Kidney (tissue), 14 donors: ENCODE results near the gene SLC9C1. TPM values are rescaled to one million over a fixed set of nuclear protein-coding genes. Genes with fewer than 3 reads are reported as not detected.

Experiments used
- DNase-seq, 5 donors: peaks; one replicate each; pipeline ENCODE4 v3.0.0-alpha.2; 2013 to 2020
- FAIRE-seq: peaks from 2 replicates; lab custom pipeline; 2012; peaks lifted over from hg19 to GRCh38; lab: Jason Lieb, UNC
- H3K27ac ChIP-seq, 2 donors: one replicate each; pipeline ENCODE4 v1.7.0; 2013; ENCODE audit warnings: low read depth in 2 of 2, low read length in 2 of 2, inconsistent platforms in 1 of 2
- H3K27me3 ChIP-seq: one replicate; pipeline ENCODE4 v1.7.1; 2013; ENCODE audit warnings: low read length, inconsistent platforms; ENCODE audit not compliant: control insufficient read depth, insufficient read depth
- H3K36me3 ChIP-seq, 3 donors: one replicate each; pipeline versions ENCODE4 v1.7.0 to v1.7.1; 2013; ENCODE audit warnings: low read length in 3 of 3, control low read depth in 1 of 3, inconsistent platforms in 1 of 3; ENCODE audit not compliant: insufficient read depth in 3 of 3, control insufficient read depth in 2 of 3
- H3K4me1 ChIP-seq, 3 donors: one replicate each; pipeline versions ENCODE4 v1.7.0 to v1.7.1; 2013; ENCODE audit warnings: low read length in 3 of 3, inconsistent platforms in 1 of 3, low read depth in 1 of 3; ENCODE audit not compliant: control insufficient read depth in 2 of 3, insufficient read depth in 2 of 3
- H3K4me3 ChIP-seq, 3 donors: one replicate each; pipeline versions ENCODE4 v1.7.0 to v1.8.1; 2013; ENCODE audit warnings: low read length in 3 of 3, control low read depth in 1 of 3, inconsistent platforms in 1 of 3
- H3K9ac ChIP-seq, 3 donors: one replicate each; pipeline versions ENCODE4 v1.7.0 to v1.7.1; 2013; ENCODE audit warnings: low read length in 3 of 3, control low read depth in 1 of 3, inconsistent platforms in 1 of 3
- H3K9me3 ChIP-seq, 3 donors: one replicate each; pipeline versions ENCODE4 v1.7.0 to v1.7.1; 2013; ENCODE audit warnings: low read length in 3 of 3, control low read depth in 1 of 3, inconsistent platforms in 1 of 3; ENCODE audit not compliant: control insufficient read depth in 2 of 3, insufficient read depth in 1 of 3
- intact Hi-C: fragments of 100-400 bp; cut with DNase I; formaldehyde crosslinking; loops from one replicate; pipeline ENCODE4 v1.11.1; 2022
- polyA plus RNA-seq: library from polyadenylated mRNA; stranded (reverse); fragments of 350-450 nt; fragmentation: Illumina TruSeq; extraction: RNeasy Lipid Tissue Mini Kit (QIAGEN cat#74804); gene quantifications from one replicate; pipeline ENCODE4 v1.2.3, GENCODE V29; 2014; ENCODE audit warnings: low read depth, low replicate concordance; ENCODE audit not compliant: insufficient read depth
- total RNA-seq: library from RNA; stranded (reverse); fragmentation: NEBNext Ultra II Directional; extraction: Animal tissue kit (Norgen Biotek cat#: 25700); gene quantifications from one replicate; pipeline ENCODE4 v1.2.1, GENCODE V29; 2021
- TF ChIP-seq, protein P1 (sequence below): IDR thresholded peaks from 3 replicates; pipeline ENCODE4 v1.5.1; 2012; ENCODE audit warnings: mild to moderate bottlenecking, moderate library complexity, borderline replicate concordance; ENCODE audit not compliant: insufficient read depth; ENCODE audit errors: extremely low read depth
- donor health status: control.
- donor health status: control.
- donor health status: control.
- donor health status: control.
- donor health status: control.
- donor health status: DM: yes; HTN: yes; CAD: no.
- donor health status: Normal renal cell carcinoma (clear cell type).

The SLC9C1 gene
- total and polyA plus RNA-seq, 2 donors from 2014 or later, result 0.09 to 1.2 TPM

DNA sequence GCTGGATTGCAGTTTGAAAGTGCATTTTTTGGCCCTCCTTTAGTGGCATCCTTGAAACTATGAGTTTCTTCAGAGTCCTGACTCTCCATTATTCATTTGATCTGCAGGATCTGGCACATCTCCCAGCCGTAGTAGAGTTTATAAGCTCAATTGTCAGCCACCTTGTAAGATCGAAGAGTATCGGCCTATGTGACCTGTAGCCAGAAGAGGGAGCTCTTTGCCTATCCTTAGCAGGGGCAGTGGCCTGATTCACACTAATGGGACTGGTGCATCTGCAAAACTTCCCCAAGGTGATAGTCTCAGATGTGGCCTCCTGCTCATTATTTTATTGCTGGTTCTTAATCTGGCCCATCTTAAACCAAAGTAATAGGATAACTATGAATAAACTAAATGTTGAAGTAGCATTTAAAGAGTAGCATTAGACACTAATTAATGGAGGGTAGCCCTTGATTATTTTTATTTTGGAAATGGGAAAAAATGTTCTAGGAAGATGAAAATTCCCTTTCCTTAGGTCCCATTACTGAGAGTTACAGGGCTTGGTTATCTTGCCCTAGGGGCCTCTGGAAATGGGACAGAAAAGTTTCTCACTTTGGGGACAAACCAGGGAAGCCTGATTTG lies 182.1 kb downstream of the SLC9C1 start:
- H3K9ac ChIP-seq, result no peak overlapping the region
- DNase-seq (peak in 4 of 5 donors; percentile 50 to 77 (median 66)), FAIRE-seq (no peak)
- H3K27me3 ChIP-seq, result no peaks in the 10 kb centered on the region
- peaks cover 0 to 7% (median 4%) of the 10 kb centered on the region in 3 donors for H3K36me3 ChIP-seq
- no peak overlapping the region for H3K27ac ChIP-seq
- no peaks in the 10 kb centered on the region for H3K9me3 ChIP-seq
- no peaks in the 10 kb centered on the region for H3K4me1 ChIP-seq
- TF ChIP-seq, protein P1, sequence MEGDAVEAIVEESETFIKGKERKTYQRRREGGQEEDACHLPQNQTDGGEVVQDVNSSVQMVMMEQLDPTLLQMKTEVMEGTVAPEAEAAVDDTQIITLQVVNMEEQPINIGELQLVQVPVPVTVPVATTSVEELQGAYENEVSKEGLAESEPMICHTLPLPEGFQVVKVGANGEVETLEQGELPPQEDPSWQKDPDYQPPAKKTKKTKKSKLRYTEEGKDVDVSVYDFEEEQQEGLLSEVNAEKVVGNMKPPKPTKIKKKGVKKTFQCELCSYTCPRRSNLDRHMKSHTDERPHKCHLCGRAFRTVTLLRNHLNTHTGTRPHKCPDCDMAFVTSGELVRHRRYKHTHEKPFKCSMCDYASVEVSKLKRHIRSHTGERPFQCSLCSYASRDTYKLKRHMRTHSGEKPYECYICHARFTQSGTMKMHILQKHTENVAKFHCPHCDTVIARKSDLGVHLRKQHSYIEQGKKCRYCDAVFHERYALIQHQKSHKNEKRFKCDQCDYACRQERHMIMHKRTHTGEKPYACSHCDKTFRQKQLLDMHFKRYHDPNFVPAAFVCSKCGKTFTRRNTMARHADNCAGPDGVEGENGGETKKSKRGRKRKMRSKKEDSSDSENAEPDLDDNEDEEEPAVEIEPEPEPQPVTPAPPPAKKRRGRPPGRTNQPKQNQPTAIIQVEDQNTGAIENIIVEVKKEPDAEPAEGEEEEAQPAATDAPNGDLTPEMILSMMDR, result peak; percentile 68
- intact Hi-C loops, result no loop called here
- no peak overlapping the region for H3K4me3 ChIP-seq

DNA sequence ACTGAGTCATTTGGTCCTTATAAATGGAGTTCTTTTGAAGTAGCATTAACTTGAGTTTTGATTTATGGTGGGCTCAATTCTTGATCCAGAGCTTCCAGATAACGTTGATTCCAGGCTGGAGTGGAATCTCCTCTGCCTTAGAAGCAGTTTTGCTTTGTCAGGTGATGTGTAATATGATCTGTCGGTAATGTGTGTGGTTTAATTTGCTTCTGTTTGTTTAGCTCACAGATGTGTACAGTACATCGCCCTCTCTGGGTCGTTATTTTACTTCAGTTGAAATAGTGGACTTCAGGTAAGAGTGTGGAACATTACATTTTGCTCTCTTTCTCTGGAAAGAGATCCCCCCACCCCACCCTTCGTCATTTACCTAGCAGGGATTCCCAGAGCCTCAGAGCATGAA lies 184.7 kb downstream of the SLC9C1 start:
- no peak overlapping the region for H3K27ac ChIP-seq
- DNase-seq (peak in 3 of 5 donors; percentile 40 to 75 (median 56)), FAIRE-seq (no peak)
- no peak overlapping the region for H3K4me3 ChIP-seq
- H3K4me1 ChIP-seq, result no peaks in the 10 kb centered on the region
- TF ChIP-seq, protein P1, result no peak
- H3K36me3 ChIP-seq, result peaks cover 0 to 9% (median 4%) of the 10 kb centered on the region in 3 donors
- intact Hi-C loops, result no loop called here
- no peaks in the 10 kb centered on the region for H3K9me3 ChIP-seq
- no peaks in the 10 kb centered on the region for H3K27me3 ChIP-seq
- no peak overlapping the region for H3K9ac ChIP-seq

DNA sequence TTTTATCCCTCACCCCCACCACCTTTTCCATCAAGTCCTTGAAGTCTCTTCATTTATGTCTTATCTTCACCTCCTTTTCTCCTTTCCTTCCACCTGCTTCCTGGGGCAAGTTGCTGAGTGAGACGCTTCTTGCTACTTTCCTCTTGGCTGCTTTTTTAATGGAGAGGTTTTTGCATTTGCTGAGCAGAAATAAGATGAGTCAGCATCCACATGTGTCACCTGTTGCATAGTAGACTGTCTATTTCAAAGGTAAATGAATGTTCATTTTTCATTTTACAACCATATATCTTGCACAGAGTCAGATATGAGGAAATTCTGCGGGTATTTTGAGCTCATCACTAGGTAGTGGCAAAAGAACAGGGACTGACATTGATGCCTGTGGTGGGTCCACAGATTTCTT lies 189.2 kb downstream of the SLC9C1 start:
- H3K4me3 ChIP-seq, result no peak overlapping the region
- no peak overlapping the region for H3K27ac ChIP-seq
- DNase-seq (no peak), FAIRE-seq (no peak)
- intact Hi-C loops, result no loop called here
- H3K27me3 ChIP-seq, result no peaks in the 10 kb centered on the region
- no peaks in the 10 kb centered on the region for H3K9me3 ChIP-seq
- peaks cover 0 to 3% (median 0%) of the 10 kb centered on the region in 3 donors for H3K36me3 ChIP-seq
- H3K9ac ChIP-seq, result no peak overlapping the region
- TF ChIP-seq, protein P1, result no peak
- H3K4me1 ChIP-seq, result no peaks in the 10 kb centered on the region

DNA sequence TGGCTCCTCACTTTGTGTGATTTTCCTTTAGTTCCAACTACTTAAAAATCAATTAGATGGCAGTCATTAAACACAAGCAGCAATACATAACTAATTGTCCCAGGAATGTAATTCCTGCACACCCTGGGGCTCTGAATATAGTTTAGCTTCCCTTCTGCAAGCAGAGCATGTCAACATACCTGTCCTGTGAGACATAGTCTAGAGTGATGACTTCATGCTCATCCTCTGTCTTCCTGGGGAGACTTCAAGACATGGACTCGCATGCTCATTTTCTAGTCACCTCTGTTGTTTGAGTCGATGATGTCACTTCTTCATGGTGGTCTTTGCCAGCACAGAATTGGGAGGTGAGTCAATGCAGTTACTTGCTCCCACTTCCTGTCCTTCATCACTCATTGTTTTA lies 192.1 kb downstream of the SLC9C1 start:
- no peaks in the 10 kb centered on the region for H3K9me3 ChIP-seq
- intact Hi-C loops, result no loop called here
- no peaks in the 10 kb centered on the region for H3K4me1 ChIP-seq
- peaks cover 0 to 3% (median 0%) of the 10 kb centered on the region in 3 donors for H3K36me3 ChIP-seq
- H3K9ac ChIP-seq, result no peak overlapping the region
- no peak overlapping the region for H3K27ac ChIP-seq
- H3K4me3 ChIP-seq, result no peak overlapping the region
- no peaks in the 10 kb centered on the region for H3K27me3 ChIP-seq
- TF ChIP-seq, protein P1, result no peak
- peak in 2 of 5 donors; percentile 44 to 52 for DNase-seq
- FAIRE-seq, result no peak
